ENCODE data around the gene P2RY2. TPM values are rescaled to one million over a fixed set of nuclear protein-coding genes. Genes with fewer than 3 reads are reported as not detected.

P2RY2 gene
- total RNA-seq, 1 experiment from 2014 or later, result 0.26 TPM

- Histone ChIP-seq H2BK20ac (ENCODE audit: low read depth, low read length, poor library complexity, severe bottlenecking) (no peak overlapping the region), H3K27me3 (ENCODE audit: insufficient read depth, low read length) (no peaks in the 10 kb centered on the region), H3K79me1 (ENCODE audit: insufficient read depth, low read depth, low read length, poor library complexity, severe bottlenecking) (no peaks in the 10 kb centered on the region), H2BK12ac (ENCODE audit: insufficient read length, low read depth, low read length) (no peak overlapping the region), H3K79me2 (ENCODE audit: insufficient read depth, low read length) (no peaks in the 10 kb centered on the region), H2AK5ac (ENCODE audit: insufficient read length, low read length) (no peak overlapping the region), H2BK5ac (ENCODE audit: insufficient read length, low read length) (no peak overlapping the region), H3T11ph (ENCODE audit: low read length) (no peak overlapping the region), H3K23ac (ENCODE audit: insufficient read length, low read depth, low read length) (no peak overlapping the region), H2BK120ac (ENCODE audit: low read depth, low read length, poor library complexity, severe bottlenecking) (no peak overlapping the region), H3K27ac (ENCODE audit: insufficient read length, low read depth, low read length) (no peak overlapping the region), H3K18ac (ENCODE audit: insufficient read length, low read depth, low read length) (no peak overlapping the region), H3K23me2 (ENCODE audit: insufficient read length, low read depth, low read length, poor library complexity, severe bottlenecking) (no peaks in the 10 kb centered on the region), H4K8ac (replicated peaks; ENCODE audit: insufficient read length, low read depth, low read length) (no peak overlapping the region), H2BK15ac (ENCODE audit: low read depth, low read length) (no peak overlapping the region), H4K5ac (ENCODE audit: insufficient read length, low read depth, low read length) (no peak overlapping the region), H3K9ac (ENCODE audit: extremely low read depth, insufficient read length, low read length) (no peak overlapping the region), H3K9me3 (ENCODE audit: control insufficient read depth, low read depth, low read length) (no peaks in the 10 kb centered on the region), H4K20me1 (ENCODE audit: control insufficient read depth, insufficient read depth, insufficient read length) (no peaks in the 10 kb centered on the region), H3K4me2 (ENCODE audit: insufficient read depth, insufficient read length, low read length) (no peak overlapping the region), H3K14ac (ENCODE audit: insufficient read depth, low read length) (no peak overlapping the region), H4K91ac (ENCODE audit: insufficient read length, low read depth, low read length) (no peak overlapping the region), H3K4ac (ENCODE audit: low read depth, low read length) (no peak overlapping the region), H3K4me1 (ENCODE audit: insufficient read depth, low read length) (no peaks in the 10 kb centered on the region), H2AFZ (ENCODE audit: low read length) (no peak overlapping the region), H3K56ac (ENCODE audit: insufficient read length, low read depth, low read length) (no peak overlapping the region)
- Mint-ChIP-seq H3K27me3 (ENCODE audit: low read depth) (peaks cover 24% of the 10 kb centered on the region), H3K4me1 (peaks cover 4 to 10% of the 10 kb centered on the region in 2 experiments), H3K4me3 (no peak overlapping the region), H3K9me3 (no peaks in the 10 kb centered on the region), H3K36me3 (ENCODE audit: insufficient read depth in 1 of 3, low read depth in 3 of 3) (no peaks in the 10 kb centered on the region), H3K27ac (peak overlapping the region in 1 of 3 experiments; percentile 74; a peak in 1 of 7 replicates)
- no peak for DNase-seq
- TF ChIP-seq CTCF (conservative IDR thresholded peaks at IDR 0.05), result no peak
- WGBS (ENCODE audit: extremely low coverage, insufficient read length, low lambda C conversion rate), result no CpG with 5 or more reads among the region's 3 CpGs
These were observed 66.0 kb downstream of the P2RY2 start for GRCh38 chr11:73284106-73284505.
